Measurements from ENCODE around the gene PHPT1. TPM values are rescaled to one million over a fixed set of nuclear protein-coding genes. Genes with fewer than 3 reads are reported as not detected.

Gene PHPT1
- total and polyA plus RNA-seq, 2 of the 13 experiments (the other 11 are each of a cell fraction or from before 2014, with no cell fraction given), result 189 to 192 TPM

DNA sequence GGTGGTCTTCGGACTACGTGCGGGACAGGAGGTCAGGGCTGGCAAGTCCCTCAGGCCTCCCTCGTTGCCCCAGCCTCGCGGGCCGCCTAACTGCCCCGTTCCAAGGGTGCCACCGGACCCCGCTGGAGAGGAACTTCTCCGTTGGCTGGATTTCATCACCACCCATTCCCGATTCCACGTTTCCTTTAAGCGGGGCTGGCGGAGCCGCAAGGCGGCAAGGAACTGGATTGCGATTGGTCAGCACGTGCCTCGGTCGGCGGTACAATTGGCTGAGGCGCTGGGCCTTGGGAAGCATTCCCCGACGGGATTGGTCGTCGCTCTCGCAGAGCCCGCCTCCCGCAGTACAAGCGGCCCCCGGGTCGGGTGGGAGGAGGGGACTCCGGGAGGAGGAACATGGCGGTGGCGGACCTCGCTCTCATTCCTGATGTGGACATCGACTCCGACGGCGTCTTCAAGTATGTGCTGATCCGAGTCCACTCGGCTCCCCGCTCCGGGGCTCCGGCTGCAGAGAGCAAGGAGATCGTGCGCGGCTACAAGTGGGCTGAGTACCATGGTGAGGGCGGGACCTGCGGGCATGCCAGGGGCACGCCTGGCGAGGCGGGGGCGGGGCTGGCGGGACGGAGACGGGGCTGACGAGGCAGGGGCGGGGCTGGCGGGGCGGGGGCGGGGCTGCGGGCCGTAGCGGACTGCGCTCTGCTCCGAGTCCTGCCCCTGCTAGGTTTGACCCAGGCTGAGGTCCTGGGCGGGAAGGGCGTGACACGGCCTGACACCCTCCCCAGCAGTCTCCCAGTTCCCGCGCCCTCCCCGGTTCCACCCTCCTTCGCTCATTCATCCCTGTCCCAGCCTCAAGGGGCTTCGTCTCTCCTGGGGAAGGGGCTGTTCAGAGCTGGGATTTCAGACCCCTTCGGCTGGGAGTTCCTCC lies at the start of gene PHPT1 (continued):
- TF ChIP-seq, protein P1, sequence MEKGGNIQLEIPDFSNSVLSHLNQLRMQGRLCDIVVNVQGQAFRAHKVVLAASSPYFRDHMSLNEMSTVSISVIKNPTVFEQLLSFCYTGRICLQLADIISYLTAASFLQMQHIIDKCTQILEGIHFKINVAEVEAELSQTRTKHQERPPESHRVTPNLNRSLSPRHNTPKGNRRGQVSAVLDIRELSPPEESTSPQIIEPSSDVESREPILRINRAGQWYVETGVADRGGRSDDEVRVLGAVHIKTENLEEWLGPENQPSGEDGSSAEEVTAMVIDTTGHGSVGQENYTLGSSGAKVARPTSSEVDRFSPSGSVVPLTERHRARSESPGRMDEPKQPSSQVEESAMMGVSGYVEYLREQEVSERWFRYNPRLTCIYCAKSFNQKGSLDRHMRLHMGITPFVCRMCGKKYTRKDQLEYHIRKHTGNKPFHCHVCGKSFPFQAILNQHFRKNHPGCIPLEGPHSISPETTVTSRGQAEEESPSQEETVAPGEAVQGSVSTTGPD (CRISPR knock-in tag; IDR thresholded peaks at IDR 0.05), result no peak
- TF ChIP-seq ZNF841 (CRISPR knock-in tag; IDR thresholded peaks at IDR 0.05; ENCODE audit: borderline replicate concordance), result peak; percentile 14; the same call in 1 of the 2 replicates
- TF ChIP-seq ATF2 (CRISPR knock-in tag; IDR thresholded peaks at IDR 0.05), result peak; percentile 66; the same call in 1 of the 2 replicates
- TF ChIP-seq KDM4B (CRISPR knock-in tag; IDR thresholded peaks at IDR 0.05), result peak; percentile 49; the same call in 1 of the 2 replicates
- no peak for TF ChIP-seq ZNF850 (CRISPR knock-in tag; conservative IDR thresholded peaks at IDR 0.05)
- TF ChIP-seq ZNF230 (CRISPR knock-in tag; IDR thresholded peaks at IDR 0.05), result peak; percentile 48; the same call in 1 of the 2 replicates
- no peak for TF ChIP-seq ZNF713 (CRISPR knock-in tag; IDR thresholded peaks at IDR 0.05)
- TF ChIP-seq HNF1A (IDR thresholded peaks at IDR 0.05; ENCODE audit: low read depth), result no peak
- peak; percentile 49; the same call in 1 of the 2 replicates for TF ChIP-seq HNF1A (CRISPR knock-in tag; IDR thresholded peaks at IDR 0.05; ENCODE audit: borderline replicate concordance)
- TF ChIP-seq ARID2 (CRISPR knock-in tag; IDR thresholded peaks at IDR 0.05; ENCODE audit: borderline replicate concordance), result peak; percentile 67; the same call in 1 of the 2 replicates
- TF ChIP-seq, protein P2, sequence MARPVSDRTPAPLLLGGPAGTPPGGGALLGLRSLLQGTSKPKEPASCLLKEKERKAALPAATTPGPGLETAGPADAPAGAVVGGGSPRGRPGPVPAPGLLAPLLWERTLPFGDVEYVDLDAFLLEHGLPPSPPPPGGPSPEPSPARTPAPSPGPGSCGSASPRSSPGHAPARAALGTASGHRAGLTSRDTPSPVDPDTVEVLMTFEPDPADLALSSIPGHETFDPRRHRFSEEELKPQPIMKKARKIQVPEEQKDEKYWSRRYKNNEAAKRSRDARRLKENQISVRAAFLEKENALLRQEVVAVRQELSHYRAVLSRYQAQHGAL (CRISPR knock-in tag; IDR thresholded peaks at IDR 0.05; ENCODE audit: not compliant biosample characterization), result no peak
- TF ChIP-seq NR2F1 (CRISPR knock-in tag; IDR thresholded peaks at IDR 0.05), result peak in 1 of 2 experiments; percentile 7; a peak in 1 of 4 replicates
- peak; percentile 69; the same call in 1 of the 2 replicates for TF ChIP-seq HES4 (CRISPR knock-in tag; IDR thresholded peaks at IDR 0.05; ENCODE audit: borderline replicate concordance)

Measured in HepG2 (cell line).